Hepatocyte (in vitro differentiated cells): Measurements from ENCODE around the gene MAPK4.

ENCODE experiments used
- EZH2 ChIP-seq: fragments of 200-600 bp; sonication (generic); IDR thresholded peaks from 2 replicates; pipeline ENCODE4 v1.6.1; 2016; ENCODE audit warnings: antibody characterized with exemption, mild to moderate bottlenecking, borderline replicate concordance
- EZH2phosphoT487 ChIP-seq: fragments of 200-600 bp; sonication (generic); IDR thresholded peaks from one replicate; pipeline ENCODE4 v1.6.1; 2018; ENCODE audit warnings: antibody characterized with exemption, mild to moderate bottlenecking, low read depth, moderate library complexity; ENCODE audit not compliant: unreplicated experiment, severe bottlenecking
- TF ChIP-seq, protein P1 (sequence below): fragments of 200-600 bp; sonication (generic); IDR thresholded peaks from 2 replicates; pipeline ENCODE4 v1.5.1; 2016; ENCODE audit warnings: antibody characterized with exemption, mild to moderate bottlenecking; ENCODE audit not compliant: poor library complexity

DNA sequence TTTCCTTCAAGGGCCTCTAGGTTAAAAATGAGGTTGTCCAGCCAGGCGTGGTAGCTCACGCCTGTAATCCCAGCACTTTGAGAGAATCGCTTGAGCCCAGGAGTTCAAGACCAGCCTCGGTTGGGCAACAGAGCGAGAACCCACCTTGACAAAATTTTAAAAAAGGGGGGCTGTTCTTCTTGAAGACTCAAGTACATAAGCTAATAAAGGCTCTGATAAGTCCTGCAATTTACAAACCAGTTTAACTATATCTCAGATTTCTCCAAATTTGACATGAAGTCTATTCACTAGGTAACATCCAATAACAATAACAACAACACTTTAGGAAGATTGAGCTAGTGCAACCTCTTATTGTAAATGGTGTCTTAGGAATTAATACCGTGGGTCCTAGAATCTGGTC, 129.7 kb downstream of the MAPK4 start:
- TF ChIP-seq, protein P1, sequence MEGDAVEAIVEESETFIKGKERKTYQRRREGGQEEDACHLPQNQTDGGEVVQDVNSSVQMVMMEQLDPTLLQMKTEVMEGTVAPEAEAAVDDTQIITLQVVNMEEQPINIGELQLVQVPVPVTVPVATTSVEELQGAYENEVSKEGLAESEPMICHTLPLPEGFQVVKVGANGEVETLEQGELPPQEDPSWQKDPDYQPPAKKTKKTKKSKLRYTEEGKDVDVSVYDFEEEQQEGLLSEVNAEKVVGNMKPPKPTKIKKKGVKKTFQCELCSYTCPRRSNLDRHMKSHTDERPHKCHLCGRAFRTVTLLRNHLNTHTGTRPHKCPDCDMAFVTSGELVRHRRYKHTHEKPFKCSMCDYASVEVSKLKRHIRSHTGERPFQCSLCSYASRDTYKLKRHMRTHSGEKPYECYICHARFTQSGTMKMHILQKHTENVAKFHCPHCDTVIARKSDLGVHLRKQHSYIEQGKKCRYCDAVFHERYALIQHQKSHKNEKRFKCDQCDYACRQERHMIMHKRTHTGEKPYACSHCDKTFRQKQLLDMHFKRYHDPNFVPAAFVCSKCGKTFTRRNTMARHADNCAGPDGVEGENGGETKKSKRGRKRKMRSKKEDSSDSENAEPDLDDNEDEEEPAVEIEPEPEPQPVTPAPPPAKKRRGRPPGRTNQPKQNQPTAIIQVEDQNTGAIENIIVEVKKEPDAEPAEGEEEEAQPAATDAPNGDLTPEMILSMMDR: no peak
- TF ChIP-seq EZH2phosphoT487 (no peak), EZH2 (no peak)
